Body of pancreas (tissue), 4 donors: ENCODE measurements around the gene SP140.

Source experiments
- CTCF ChIP-seq, 7 experiments: fragments of 450-650 bp in 4 of 7; fragments of 200-600 bp in 3 of 7; sonication (generic) in 3 of 7; IDR thresholded peaks; one replicate each; pipeline ENCODE4 v1.5.1; 2016 to 2019; ENCODE audit warnings: antibody characterized with exemption in 7 of 7
- POLR2A ChIP-seq, 3 donors: fragments of 450-650 bp; IDR thresholded peaks; one replicate each; pipeline ENCODE4 v1.6.1; 2016; ENCODE audit warnings: antibody characterized with exemption in 3 of 3, mild to moderate bottlenecking in 2 of 3

- TF ChIP-seq CTCF (IDR thresholded peaks at IDR 0.05) (no peak), POLR2A (IDR thresholded peaks at IDR 0.05) (no peak)
Measured at GRCh38 chr2:230362030-230362691, 136.6 kb downstream of the SP140 start.
